NCI-H1694 treated with DMSO at 0.1 percent for 48 hours (cell line): Measurements from ENCODE around the gene HIBCH.
"Not testable (repeated sequence)": the region's sequence is repeated elsewhere in the genome, so short reads cannot be mapped to it uniquely, and the experiment has no call there.

Experiments
- DNase-seq: peaks from one replicate; lab custom pipeline; 2025; lab: John Stamatoyannopoulos, UW

HIBCH gene

DNA sequence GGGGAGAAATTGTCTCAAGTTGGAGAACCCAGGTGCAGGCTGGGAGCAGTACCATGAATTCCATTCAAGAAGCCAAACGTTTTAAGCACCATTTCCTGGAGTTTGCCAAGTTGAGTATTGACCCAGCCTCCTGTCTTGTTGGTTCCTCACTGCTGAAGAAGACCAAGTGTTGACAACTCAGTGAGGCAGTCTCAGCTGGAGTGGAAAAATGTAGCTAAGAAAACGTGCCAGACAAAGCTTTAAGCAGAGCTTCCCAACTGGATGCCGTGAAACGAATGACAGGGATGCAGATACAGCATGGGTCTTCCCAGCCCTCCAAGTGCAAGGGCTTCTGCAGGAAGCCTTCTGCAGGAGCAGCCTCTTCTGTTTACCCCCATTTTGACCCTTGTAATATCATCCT is 23.0 kb upstream of the HIBCH start:
- no peak for DNase-seq

DNA sequence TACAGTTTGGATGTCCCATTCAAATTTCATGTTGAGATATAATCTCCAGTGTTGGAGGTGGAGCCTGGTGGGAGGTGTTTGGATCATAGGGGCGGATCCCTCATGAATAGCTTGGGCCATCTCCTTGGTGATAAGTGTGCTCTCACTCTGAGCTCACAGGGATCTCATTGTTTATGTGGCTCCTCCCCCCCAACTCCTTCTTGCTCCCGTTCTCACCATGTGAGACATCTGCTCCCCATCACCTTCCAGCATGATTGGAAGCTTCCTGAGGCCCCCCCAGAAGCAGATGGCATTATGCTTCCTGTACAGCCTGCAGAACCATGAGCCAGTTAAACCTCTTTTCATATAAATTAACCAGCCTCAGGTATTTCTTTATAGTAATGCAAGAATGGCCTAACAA is 20.7 kb upstream of the HIBCH start:
- no peak for DNase-seq

DNA sequence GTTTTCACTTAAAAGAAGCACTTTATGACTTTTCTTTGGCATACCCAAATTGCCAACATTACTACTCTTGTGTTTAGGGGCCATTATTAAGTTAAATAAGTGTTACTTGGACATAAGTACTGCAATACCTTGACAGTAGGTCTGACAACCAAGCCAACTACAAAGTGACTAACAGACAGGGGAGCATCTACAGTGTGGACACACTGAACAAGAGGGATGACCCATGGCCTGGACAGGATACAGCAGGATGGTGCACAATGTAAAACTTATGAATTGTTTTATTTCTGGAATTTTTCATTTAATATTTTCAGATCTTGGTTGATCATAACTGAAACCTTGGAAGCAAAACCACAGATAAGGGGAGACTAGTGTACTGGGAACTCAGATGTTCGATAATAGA is 19.8 kb upstream of the HIBCH start:
- DNase-seq, result no peak

DNA sequence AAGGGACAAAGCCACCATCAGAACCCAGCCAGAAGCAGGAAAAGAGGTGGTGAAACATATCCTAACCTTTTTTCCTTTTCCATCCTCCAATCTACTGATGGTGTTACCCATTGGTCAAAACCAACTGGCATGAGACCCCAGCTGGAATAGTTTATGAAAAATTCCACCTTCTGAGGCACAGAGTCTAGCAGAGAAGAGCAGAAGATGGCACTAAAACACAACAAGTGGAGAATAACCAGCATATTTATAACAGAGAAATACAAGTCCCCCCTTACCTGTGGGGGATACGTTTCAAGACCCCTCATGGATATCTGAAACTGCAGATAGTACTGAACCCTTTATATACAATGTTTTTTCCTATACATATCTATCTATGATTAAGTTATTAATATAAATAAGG is 18.8 kb upstream of the HIBCH start:
- no peak for DNase-seq

DNA sequence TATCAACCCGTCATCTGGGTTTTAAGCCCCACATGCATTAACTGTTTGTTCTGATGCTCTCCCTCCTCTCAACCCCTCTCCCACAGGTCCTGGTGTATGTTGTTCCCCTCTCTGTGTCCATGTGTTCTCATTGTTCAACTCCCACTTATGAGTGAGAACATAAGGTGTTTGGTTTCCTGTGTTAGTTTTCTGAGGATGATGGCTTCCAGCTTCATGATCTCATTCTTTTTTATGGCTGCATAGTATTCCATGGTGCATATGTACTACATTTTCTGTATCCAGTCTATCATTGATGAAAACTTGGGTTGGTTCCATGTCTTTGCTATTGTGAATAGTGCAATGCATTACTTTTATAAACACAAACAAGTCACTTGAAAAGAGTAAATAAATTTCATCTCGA is 16.8 kb upstream of the HIBCH start:
- no peak for DNase-seq

DNA sequence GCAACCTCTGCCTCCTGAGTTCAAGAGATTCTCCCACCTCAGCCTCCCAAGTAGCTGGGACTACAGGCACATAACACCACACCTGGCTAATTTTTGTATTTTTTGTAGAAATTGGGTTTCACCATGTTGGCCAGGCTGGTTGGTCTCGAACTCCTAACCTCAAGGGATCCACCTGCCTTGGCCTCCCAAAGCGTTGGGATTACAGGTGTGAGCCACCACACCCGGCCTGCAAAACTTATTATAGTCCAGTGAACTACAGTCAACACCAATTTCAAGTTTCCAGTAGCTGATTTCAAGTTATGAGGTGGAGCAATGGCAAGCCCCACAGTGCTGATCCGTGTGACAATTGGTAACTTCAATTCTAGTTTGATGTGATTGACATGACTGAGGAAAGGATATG is 16.0 kb upstream of the HIBCH start:
- DNase-seq, result not testable (repeated sequence)

DNA sequence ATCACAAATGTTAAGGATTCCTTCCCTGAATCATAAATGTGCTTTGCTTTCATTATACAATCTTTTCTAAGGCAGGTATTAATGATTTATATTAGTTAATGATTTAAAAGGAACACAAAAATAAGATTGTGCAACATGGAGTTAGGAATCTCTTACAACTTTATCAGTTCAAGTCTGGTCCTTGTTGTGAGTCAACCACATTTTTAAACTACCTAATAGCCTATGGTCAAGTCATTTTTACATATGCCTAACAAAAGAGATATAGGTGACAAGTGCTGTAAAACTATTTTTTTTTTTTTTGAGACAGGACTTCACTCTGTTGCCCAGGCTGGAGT is 15.6 kb upstream of the HIBCH start:
- DNase-seq, result no peak

DNA sequence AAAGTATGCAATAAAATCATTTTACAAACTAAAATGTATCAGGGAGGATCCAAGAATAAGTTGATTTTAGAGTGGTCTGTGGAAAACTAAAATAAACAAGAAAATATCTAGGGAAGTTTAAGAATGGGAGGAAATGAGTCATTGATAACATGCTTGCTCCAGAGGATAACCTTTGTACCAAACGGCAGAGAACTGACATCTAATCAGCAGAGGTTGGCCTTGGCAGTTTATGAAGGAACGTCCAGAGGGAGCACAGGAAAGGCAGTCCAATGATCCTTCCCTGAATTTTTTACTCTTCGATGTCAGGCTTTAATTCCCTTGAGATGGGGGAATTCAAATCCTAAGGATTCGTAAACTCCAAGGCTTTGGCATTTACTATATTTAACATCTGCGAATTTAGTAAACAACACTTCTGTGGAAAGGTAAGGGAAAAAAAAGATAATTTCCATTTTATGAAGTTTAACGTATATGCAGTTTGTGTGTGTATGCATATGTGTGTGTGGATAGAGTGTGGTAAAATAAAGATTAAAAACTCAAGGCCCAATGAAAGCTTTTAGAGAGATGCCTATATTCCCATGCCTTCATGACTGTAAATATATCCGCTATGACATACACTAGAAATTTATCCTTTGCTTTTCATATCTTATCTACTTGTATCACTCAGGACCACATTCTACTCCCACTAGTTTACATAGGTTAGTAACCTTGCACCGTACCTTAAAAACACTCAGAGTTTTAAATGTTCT is 15.0 kb upstream of the HIBCH start:
- DNase-seq, result no peak

DNA sequence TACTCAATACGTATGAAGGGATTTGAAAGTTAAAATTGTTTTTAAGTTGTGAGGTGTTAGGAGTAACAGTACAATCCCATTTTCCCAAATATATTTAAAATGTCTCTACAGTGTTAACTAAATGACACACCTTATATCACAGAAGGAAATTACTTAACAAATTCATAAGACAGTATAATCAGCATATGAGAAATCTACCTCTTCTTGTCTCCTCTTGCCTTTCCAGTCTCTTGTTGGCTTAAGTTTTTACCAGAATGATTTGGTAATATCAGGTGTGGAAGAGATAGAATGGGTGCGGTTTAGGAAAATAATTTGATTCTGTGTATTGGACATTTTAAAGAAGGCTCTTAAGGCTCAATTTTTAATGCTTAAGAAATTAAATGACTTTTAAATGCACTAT is 14.3 kb upstream of the HIBCH start:
- DNase-seq, result no peak

DNA sequence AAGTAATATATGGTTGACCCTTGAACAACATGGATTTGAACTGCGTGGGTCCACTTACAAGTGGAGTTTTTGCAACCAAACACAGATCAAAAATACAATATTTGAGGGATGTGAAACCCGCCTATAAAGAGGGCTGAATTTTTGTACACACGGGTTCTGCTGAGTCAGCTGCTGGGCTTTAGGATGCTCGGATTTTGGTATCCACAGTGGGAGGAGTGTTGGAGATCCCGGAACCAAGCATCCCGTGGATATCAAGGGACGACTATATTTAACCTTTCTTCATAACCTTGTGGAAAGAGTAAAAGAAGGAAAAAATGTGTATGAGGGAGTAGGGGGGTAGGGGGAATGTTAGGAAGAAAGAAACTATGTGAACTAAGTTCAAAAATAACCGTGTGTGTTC is 13.8 kb upstream of the HIBCH start:
- DNase-seq, result no peak

DNA sequence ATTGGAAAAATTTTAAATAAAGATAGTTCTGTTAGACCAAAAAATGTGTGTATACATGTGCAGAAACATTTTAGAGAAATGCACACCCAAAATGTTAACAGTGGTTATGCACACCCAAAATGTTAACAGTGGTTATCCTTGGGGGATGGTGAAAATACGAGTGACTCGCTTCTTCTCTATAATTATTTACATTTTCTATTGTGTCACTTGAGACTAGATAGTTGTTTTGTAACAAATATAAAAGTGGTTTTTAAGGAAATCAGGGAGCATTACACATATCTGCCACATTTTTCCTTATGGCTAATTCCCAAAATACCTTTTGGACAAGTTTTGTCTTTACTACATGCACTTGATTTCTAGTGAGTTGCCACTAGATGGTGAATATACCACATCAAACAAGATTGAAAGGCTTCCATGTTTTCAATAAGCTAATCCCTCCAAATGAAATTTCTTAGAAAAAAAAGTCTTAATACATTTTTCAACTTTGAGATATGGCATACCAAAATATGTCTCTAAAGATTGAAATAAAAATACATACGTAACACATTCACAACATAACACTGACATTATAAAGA is 9.0 kb upstream of the HIBCH start:
- DNase-seq, result peak; percentile 27

DNA sequence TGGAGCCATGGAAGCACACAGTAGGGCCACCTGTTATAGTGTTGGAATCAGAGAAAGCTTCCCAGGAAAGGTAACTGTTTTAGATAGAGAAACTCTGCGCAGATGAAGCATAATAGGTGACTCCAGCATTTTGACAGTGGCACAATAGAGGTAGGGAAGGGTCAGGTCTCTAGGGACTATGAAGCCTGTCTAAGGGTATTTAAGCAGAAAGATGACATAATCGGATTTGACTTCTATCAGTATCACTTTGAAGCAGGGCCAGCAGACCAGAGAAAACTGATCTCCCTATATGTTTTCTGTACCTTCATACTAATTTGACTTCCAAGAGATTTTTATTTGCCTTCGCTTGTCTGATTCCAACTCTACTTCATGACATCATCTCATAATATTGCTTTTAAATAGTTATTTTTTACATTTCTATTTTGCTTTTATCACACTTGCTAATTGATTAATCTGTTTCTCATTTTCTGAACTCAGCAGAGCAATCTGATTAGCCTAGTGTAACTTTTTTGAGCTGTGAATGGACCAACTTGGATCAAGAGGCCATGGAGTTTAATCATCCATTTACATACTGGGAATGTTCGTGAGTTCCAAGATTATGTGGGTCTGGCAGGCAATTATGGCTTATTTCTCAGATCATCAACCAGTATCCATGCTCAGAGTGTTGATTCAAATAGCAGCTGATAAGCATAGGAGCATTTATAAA is 8.4 kb upstream of the HIBCH start:
- DNase-seq, result no peak

DNA sequence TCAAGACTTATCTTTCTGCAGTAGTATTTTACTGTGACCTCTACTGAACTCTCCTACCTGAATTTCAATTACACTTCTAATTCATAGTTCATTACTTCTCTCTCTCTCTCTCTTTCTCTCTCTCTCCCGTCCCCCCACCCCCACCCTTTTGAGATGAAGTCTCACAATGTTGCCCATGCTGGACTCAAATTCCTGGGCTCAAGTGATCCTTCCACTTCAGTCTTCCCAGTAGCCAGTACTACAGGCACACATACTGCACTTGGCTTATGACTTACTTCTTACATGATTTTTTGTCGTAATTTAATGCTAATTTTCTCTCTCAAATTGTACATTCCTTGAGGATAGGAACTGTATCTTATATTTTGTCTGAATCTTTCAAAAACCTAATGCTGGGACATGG is 6.0 kb upstream of the HIBCH start:
- no peak for DNase-seq

DNA sequence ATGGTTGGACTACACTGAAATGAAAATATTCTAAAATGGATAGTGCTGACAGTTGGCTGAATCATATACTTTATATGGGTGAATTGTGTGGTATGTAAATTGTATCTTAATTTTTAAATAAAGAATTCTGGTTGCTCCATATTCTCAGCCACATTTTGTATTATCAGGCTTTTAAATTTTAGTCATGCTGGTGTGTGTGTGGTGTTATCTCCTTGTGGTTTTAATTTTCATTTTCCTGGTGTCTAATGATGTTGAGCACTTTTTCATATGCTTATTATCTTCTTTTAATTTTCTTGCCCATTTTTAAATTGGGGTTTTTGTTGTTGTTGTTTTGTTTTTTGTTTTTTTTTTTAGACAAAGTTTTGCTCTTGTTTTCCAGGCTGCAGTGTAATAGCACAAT is 3.8 kb upstream of the HIBCH start:
- DNase-seq, result no peak

DNA sequence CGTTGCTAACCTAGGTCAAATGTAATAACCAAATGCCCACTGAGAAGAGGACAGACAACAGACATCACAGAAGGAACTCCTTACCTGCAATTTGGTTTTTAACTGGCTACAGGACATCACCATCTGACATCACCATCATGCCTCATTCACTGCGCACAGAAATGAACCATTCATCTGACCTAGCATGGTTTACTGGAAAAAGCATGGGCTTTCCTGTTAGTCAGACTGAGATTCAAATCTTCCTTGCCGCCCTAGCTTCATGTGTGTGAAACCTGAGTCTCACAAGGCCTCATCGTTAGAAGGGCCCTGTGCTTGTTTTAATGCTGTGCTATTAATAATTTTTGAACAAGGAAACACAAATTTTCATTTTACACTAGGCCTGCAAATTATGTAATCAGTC is 1.1 kb upstream of the HIBCH start:
- no peak for DNase-seq

DNA sequence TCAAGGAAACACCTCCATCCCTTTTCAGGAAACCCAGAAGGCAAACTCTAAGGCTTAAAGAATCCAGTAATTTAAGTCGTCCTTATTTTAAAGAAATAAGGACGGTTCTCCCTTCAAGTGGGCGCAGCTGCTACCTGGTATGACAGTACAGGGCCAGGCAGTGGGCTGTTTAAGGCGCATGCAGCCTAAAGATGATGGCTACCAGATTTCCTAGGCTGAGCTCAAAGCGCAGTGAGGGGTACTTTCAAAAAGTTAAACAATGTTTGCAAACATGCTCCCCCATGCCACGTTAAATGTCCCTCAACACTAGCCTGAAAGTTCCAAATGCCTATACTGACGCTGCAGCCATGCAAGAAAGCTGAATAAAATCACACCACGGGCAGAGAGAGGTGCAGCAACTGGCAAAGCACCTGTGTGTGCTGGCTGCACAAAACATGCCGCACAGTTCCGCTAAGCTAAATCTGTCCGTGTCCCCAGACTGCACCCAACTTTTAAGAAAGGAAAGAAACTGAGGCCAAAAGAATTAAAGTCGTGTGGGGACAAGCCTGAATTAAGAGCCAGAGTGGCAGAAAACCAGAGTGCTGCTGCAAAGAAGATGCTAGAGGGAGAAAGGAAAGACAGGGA is 583 bp downstream of the HIBCH start:
- peak; percentile 37 for DNase-seq

DNA sequence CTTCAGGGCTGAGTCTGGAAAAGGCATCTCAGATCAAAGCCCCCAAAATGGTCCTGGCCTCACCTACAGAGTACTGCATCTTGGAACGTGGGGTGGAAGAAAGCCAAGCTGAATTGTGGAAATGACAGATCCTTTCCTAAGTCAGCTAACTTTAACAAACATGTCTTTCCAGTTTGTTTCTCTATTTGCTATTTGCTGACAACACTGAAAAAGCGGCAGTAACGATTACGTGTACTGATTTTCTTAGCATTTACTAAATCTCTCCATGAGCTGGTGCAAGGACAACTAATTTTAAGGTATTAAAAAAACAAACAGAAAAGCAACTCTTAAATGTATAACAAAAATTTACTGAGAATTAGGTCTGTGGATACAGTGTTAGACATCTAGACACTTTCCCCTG is 1.1 kb downstream of the HIBCH start:
- DNase-seq, result no peak

DNA sequence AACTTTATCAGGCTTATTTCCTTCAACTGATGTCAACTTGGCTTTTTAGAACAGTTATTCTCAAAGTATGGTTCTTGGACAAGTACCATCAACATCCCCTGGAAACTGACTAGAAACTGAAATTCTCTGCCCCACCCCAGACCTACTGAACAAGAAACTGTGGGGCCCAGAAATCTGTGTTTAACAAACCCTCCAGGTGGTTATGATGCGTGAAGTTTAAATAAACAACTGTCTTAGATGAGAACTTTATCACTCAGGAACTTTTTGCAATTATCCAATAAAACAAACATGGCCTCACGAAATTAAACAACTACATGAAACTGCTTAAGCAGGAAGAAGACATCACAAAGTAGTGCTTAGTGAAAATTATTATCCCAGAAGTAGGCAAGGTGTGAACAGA is 4.4 kb downstream of the HIBCH start:
- no peak for DNase-seq

DNA sequence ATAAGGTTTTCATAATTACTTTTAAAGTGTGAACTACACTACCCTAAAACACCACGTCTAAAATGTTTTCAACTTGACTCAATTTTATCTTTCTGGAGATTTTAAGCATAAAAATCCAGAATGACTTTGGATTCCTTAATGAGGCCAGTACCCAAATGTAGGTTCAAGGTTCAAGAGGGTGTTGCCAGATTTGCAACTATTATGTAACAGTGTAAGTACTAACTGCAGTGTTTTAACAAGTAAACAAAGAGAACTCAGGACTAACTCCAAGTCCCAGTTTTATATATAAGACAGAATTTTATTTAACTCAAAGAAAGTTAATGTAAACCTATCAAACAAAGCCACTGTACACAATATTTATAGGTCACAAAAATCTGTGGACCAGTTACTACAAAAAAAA is 5.7 kb downstream of the HIBCH start:
- no peak for DNase-seq

DNA sequence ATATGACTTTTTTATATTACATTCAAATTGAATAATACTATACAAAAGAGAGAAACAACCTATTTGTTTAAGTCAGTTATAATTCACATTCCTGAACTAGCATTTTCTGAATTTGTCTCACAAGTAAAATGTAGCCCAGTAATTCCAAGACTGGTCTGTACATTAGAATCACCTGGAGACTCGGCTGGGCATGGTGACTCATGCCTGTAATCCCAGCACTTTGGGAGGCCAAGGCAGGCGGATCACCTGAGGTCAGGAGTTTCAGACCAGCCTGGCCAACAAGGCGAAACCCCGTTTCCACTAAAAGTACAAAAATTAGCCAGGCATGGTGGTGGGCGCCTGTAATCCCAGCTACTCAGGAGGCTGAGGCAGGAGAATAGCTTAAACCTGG is 7.0 kb downstream of the HIBCH start:
- DNase-seq, result not testable (repeated sequence)

DNA sequence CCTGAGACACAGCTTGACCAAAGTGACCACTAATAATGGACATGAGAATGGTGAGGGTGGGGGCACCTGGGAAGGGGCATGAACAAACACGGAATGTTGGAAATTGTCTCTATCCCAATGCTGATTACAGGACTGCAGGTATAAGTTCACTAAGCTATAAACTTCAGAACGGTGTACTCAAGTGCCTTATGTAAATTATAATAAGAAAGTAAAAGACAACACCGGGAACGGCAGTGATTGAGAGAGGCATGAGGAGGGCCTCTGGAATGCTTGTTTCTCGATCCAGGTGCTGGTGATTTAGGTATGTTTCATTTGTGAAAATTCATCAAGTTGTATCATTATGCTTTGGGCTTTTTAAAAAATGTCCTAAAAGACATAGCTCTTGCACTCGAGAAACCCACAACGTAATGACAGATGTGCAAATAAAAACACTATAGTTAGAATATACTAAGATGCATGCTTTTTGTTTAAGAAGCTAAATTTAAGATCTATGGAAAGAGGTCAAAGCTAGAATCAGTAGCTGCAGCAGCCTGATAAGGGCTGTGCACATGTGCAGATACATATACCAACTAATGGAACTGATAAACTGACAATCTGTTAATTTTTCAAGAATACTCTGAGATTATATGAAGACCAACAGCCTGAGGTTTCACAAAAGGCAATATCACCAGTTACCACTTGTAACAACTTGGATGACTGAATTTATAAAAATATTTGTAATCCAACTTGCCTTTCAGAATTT is 7.6 kb downstream of the HIBCH start:
- DNase-seq, result no peak

DNA sequence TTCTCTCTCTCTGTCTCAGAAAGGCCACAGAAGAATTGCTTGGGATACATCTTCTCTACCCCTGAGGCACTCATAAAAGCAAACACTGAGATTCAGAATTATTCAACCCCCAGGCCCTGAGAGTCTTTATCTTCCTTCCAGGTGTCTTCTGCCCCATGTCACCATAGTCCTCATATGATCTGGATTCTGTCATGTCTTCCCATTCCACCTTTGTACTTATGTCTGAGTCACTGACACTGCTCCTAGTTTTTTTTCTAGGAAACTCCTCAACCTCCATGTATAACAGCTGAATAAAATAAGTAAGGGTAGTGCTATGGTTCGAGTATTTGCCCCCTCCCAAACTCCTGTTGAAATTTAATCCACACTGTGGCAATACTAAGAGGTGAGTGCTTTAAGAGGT is 11.6 kb downstream of the HIBCH start:
- DNase-seq, result no peak

DNA sequence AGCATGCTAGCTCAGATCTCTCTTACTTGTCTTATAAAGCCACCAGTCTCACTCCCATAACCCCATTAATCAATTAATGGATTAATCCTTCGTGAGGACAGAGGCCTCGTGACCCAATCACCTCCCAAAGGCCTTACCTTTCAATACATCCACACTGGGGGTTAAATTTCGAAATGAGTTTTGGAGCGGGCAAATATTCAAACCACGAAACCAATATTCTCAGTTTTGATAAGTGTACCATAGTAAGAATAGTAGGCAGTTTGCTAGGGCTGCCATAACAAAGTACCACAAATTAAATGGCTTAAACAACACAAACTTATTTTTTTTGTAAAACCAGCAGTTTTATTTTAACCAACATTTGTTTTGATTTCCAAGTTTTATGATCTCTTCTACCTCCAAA is 15.2 kb downstream of the HIBCH start:
- DNase-seq, result no peak
